NOMO-1 treated with dmso at 0.1 percent for 144 hours (cell line): Measurements from ENCODE around the gene SLC34A1.

Experiments used
- DNase-seq: peaks from one replicate; lab custom pipeline; 2025; ENCODE audit not compliant: unreplicated experiment; lab: John Stamatoyannopoulos, UW

SLC34A1 gene

DNA sequence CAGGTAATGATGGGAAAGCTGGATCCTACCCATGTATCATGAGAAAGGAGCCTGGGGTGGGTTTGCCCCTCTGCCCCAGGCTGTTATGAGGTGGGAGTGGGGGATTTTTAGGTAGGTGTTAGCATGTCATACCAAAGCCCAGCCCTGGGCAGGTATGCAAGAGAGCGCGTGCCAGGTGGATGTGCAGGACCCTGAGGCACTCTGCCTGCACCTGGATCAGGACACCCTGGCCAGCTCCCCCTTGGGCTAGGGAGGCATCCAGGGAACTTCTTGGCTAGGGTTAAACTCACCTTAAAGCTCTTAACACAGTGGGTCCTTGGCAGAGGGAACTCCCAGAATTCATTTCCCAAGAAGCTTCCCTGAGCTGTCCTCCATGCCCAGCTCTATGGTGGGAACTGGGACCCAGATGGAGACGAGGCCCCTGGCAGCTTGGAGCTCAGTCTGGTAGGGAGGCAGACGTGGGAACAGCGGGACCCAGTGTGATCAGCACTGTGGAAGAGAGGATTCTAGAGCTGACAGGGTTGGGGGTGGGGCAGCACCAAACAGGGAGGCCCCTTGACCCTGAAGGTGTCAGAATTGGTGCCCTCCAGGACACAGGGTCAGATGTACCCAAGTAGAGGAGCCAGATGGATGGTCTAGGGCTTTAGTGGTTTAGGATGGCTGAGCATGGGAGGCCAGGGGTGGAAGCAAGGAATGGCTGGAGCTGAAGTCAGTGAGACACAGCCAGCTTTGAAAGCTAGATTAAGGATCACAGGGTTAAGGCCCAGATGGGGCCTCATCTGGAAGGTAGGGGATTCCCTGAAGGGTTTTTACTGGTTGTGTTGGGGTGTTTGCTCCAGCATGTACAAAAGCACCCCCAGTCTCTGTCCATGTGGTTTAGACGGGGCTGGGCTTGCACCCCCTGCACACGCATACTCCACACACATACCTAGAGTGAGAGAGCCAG is 60.1 kb downstream of the SLC34A1 start:
- DNase-seq = no peak

- DNase-seq = peak; percentile 11
Observed at GRCh38 chr5:177445052-177445916, 61.0 kb downstream of the SLC34A1 start.

DNA sequence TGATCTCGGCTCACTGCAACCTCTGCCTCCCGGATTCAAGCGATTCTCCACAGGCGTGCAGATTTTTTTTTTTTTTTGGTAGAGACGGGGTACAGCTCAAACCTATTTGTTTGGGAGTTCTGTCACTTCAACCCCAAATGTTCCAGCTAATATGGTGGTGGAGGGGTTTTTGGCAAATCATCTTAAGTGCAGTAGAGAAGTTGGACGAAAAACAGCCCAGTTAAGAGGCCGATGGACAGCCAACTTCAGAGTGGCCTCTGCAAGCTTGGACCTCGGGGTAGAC is 61.6 kb downstream of the SLC34A1 start:
- no peak for DNase-seq

DNA sequence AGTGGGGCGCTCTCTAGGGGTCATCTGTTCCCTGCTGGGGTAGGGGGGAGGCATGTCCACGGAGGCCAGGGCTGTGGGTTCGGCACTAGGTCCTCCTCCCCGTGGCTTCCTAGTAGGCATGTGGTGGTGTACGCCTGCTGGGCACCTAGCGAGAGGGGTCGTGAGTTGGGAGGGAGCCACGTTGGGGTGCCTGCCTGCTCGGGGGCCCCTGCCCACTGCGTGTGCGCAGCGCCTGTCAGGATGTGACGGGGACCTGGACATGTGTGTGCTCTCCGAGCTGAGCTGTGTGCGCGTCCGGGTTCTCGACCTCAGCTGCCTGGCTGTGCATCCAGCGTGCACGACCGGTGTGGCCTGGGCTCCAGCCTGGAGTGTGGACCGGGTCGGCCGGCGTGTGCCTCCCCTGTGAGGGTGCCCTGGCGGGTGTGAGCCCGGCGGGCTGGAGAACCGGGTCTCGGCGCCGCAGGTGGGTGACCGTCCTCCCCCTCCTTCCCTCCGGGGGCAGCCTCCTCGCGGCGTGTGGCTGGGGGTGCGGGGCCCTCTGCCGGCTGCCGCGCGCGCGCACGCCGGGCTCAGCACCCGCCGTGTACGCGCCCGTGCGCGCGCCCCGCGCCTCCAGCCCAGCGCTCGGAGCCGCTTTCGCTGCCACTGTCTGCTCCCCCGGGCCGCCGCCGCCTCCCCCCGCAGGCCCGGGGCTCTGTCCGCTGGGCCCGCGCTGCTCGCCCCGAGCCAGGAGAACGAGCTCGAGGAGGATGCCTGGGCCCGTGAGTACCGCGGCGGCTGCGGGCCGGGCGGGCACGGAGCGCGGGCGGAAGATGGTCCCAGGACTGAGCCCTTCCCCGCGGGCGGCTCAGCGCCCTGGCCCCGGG is 62.2 kb downstream of the SLC34A1 start, which contains the start of gene PRR7:
Gene PRR7, plus strand, starts transcription at position 615 of the 866 bp plus-strand sequence. CDS start 8,254 bp downstream, outside the sequence.
- DNase-seq = peak; percentile 43

DNA sequence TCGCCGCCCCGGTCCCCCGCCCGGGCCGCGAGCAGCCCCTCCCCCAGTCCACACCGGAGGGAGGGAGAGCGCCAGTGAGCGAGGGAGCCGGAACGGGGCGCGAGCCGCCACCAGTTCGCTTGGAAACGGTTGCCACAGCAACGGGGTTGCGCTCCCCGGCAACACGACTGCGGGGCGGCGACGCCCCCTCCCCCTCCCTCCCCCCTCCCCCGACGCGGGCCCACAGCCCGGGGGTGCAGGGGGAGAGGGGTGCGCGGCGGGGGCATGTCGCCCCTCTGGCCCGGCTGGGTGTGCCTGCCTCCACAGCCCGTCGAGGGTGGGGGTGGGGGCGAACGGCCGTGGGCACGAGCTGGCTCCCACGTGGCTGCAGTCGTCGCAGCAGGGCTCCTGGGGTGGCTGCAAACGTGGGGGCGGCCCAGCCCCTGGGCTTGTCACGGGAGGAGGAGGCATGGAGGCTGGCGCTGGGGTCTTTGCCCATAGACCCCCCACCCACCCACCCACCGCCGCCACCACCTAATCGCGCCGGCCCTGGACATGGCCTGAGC is 62.9 kb downstream of the SLC34A1 start:
- no peak for DNase-seq

GRCh38 chr5:177447611-177448243 is 63.5 kb downstream of the SLC34A1 start:
- no peak for DNase-seq
